DOHH2 (cell line): Measurements from ENCODE around the gene CTDSPL.

Experiments used
- H3F3A ChIP-seq: fragments of 200-600 bp; sonication (generic), shearing (Covaris generic); 2 replicates; pipeline ENCODE4 v1.6.0; 2016; ENCODE audit warnings: antibody characterized with exemption, mild to moderate bottlenecking; ENCODE audit not compliant: control insufficient read depth, insufficient read depth
- H3K27ac ChIP-seq: fragments of 200-600 bp; sonication (generic); 2 replicates; pipeline ENCODE4 v1.5.1; 2014; ENCODE audit warnings: low read depth, mild to moderate bottlenecking, low read length, moderate library complexity
- H3K27me3 ChIP-seq: fragments of 200-600 bp; sonication (generic); 2 replicates; pipeline ENCODE4 v1.6.1; 2014; ENCODE audit warnings: mild to moderate bottlenecking, low read length, mixed read lengths; ENCODE audit not compliant: control insufficient read depth
- H3K36me3 ChIP-seq: fragments of 200-600 bp; sonication (generic); 2 replicates; pipeline ENCODE4 v1.6.1; 2014; ENCODE audit warnings: mild to moderate bottlenecking, low read length, moderate library complexity, mixed read lengths; ENCODE audit not compliant: control insufficient read depth
- H3K4me1 ChIP-seq: fragments of 200-600 bp; sonication (generic); 2 replicates; pipeline ENCODE4 v1.6.1; 2014; ENCODE audit warnings: mild to moderate bottlenecking, low read length, mixed read lengths; ENCODE audit not compliant: control insufficient read depth
- H3K4me2 ChIP-seq: fragments of 200-600 bp; sonication (generic); 2 replicates; pipeline ENCODE4 v1.6.0; 2014; ENCODE audit warnings: mild to moderate bottlenecking, low read length, moderate library complexity
- H3K4me3 ChIP-seq: fragments of 200-600 bp; sonication (generic); 2 replicates; pipeline ENCODE4 v1.5.1; 2014; ENCODE audit warnings: mild to moderate bottlenecking, low read length, mixed read lengths
- H3K79me2 ChIP-seq: fragments of 200-600 bp; sonication (generic); 2 replicates; pipeline ENCODE4 v1.6.1; 2014; ENCODE audit warnings: mild to moderate bottlenecking, low read length, mixed read lengths; ENCODE audit not compliant: control insufficient read depth
- H3K9me2 ChIP-seq: fragments of 200-600 bp; sonication (generic); replicated peaks from 2 replicates; pipeline ENCODE4 v1.6.1; 2014; ENCODE audit warnings: mild to moderate bottlenecking, low read length, mixed read lengths; ENCODE audit not compliant: control insufficient read depth
- H3K9me3 ChIP-seq: fragments of 200-600 bp; sonication (generic); 2 replicates; pipeline ENCODE4 v1.6.1; 2014; ENCODE audit warnings: antibody characterized with exemption, low read length, mixed read lengths; ENCODE audit not compliant: control insufficient read depth, insufficient read depth
- H4K20me1 ChIP-seq: fragments of 200-600 bp; sonication (generic); 2 replicates; pipeline ENCODE4 v1.6.0; 2014; ENCODE audit warnings: low read depth, mild to moderate bottlenecking, antibody characterized with exemption, low read length, moderate library complexity; ENCODE audit not compliant: control insufficient read depth, insufficient read depth
- CTCF ChIP-seq: fragments of 200-600 bp; sonication (generic); IDR thresholded peaks from one replicate; pipeline ENCODE4 v1.5.1; 2014; ENCODE audit warnings: antibody characterized with exemption, mild to moderate bottlenecking, low read depth, low read length; ENCODE audit not compliant: poor library complexity, severe bottlenecking
- EZH2phosphoT487 ChIP-seq: fragments of 200-600 bp; sonication (generic); IDR thresholded peaks from 2 replicates; pipeline ENCODE4 v1.6.1; 2017; ENCODE audit warnings: borderline replicate concordance, mild to moderate bottlenecking, antibody characterized with exemption, low read length, moderate library complexity, mixed read lengths

Gene CTDSPL

DNA sequence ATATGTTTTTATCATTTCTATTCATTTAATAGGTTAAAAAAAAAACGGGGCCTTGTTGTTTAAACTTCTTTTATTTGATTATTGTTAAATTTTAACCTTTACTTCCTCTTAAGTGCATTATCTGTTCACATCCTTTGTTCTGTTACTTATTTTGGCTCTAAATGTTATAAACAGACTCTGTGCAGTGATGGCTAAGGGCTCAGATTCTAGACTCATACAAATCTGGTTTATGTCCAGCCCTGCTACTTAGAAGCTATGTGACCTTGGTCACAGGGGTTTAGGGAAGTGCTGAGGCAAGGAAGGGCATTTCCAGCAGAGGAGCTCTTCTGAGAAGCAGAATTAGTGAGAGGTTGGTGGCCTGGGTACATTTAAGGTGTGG, 73.6 kb downstream of the CTDSPL start:
- Histone ChIP-seq H3K4me3 (no peak overlapping the region), H4K20me1 (no peaks in the 10 kb centered on the region), H3K27ac (no peak overlapping the region), H3F3A (no peaks in the 10 kb centered on the region), H3K4me1 (no peaks in the 10 kb centered on the region), H3K4me2 (no peak overlapping the region), H3K27me3 (0 out of 2 replicates have a peak, but pooled peaks cover 2% of the 10 kb centered on the region), H3K36me3 (no peaks in the 10 kb centered on the region), H3K9me3 (no peaks in the 10 kb centered on the region), H3K9me2 (no peaks in the 10 kb centered on the region), H3K79me2 (no peaks in the 10 kb centered on the region)
- TF ChIP-seq CTCF = no peak
- TF ChIP-seq EZH2phosphoT487 = no peak

DNA sequence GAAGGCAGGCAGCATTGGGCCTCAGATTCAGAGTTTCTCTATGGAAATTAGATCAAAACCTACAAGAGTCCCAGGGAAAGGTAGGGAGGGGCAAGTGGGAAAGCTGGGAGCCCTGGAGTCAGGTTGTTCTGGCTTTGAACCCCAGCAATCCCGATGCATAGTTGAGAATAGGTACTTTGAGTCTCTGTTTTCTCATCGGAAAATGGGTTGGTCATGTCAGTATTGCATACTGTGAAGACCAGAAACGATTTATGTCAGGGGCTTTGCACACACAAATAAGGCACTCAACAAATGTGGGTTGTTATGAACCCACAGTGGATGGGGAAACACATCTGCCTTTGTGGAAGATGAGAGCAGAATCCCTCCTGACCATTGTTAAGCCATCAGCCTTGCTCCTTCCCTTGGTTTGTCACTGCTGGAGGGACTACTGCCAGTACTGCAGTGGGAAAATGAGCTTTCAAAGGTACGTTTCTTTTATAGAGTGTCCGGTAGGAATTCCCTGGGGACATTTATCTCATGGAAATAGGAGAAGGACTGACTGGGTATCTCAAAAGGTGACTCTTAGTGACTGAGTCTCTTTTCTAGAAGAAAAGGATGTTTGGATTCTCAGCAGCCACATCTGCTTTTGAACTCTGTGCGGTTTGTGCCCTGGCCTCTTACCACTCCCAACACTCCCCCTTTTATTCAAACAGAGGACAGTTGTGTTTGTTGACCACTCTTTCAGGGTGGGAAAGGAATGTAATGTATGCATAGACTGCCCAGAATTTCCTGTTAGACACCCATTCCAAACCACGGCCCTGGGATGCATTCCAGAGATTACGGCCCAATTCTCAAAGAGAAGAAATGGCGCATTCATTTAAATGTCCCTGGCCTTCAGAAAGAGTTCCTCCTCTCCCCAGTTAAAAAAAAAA, 74.3 kb downstream of the CTDSPL start:
- H3K4me1 ChIP-seq = no peaks in the 10 kb centered on the region
- no peaks in the 10 kb centered on the region for H3K9me2 ChIP-seq
- H3K79me2 ChIP-seq = no peaks in the 10 kb centered on the region
- 0 out of 2 replicates have a peak, but pooled peaks cover 2% of the 10 kb centered on the region for H3K27me3 ChIP-seq
- no peaks in the 10 kb centered on the region for H3K9me3 ChIP-seq
- H3K27ac ChIP-seq = no peak overlapping the region
- no peaks in the 10 kb centered on the region for H4K20me1 ChIP-seq
- H3K4me3 ChIP-seq = no peak overlapping the region
- no peaks in the 10 kb centered on the region for H3F3A ChIP-seq
- TF ChIP-seq CTCF (no peak), EZH2phosphoT487 (no peak)
- H3K36me3 ChIP-seq = no peaks in the 10 kb centered on the region
- no peak overlapping the region for H3K4me2 ChIP-seq

GRCh38 chr3:37937156-37937555, 75.5 kb downstream of the CTDSPL start:
- Histone ChIP-seq H4K20me1 (no peaks in the 10 kb centered on the region), H3K27ac (no peak overlapping the region), H3K79me2 (no peaks in the 10 kb centered on the region), H3F3A (no peaks in the 10 kb centered on the region), H3K36me3 (no peaks in the 10 kb centered on the region), H3K9me3 (no peaks in the 10 kb centered on the region), H3K27me3 (0 out of 2 replicates have a peak, but pooled peaks cover 2% of the 10 kb centered on the region), H3K4me2 (no peak overlapping the region), H3K9me2 (no peaks in the 10 kb centered on the region), H3K4me3 (no peak overlapping the region), H3K4me1 (no peaks in the 10 kb centered on the region)
- no peak for TF ChIP-seq EZH2phosphoT487
- TF ChIP-seq CTCF = no peak
